HuH-7 (cell line): ENCODE measurements around the gene SEBOX.
A peak's percentile ranks its signal among the peaks of the same experiment; 100 is the strongest.

Experiments
- DNase-seq: peaks from one replicate; pipeline ENCODE4 v3.0.0; 2011; ENCODE audit warnings: low spot score

Gene SEBOX

GRCh38 chr17:28392491-28392890, 27.5 kb upstream of the SEBOX start:
- no peak for DNase-seq

GRCh38 chr17:28391401-28391800, 26.4 kb upstream of the SEBOX start:
- no peak for DNase-seq

GRCh38 chr17:28390984-28391383, 26.0 kb upstream of the SEBOX start:
- no peak for DNase-seq

GRCh38 chr17:28390563-28390962, 25.6 kb upstream of the SEBOX start:
- no peak for DNase-seq

GRCh38 chr17:28390141-28390540, 25.1 kb upstream of the SEBOX start:
- no peak for DNase-seq

- no peak for DNase-seq
These were observed 23.1 kb upstream of the SEBOX start for GRCh38 chr17:28388106-28388505.

GRCh38 chr17:28386391-28386790, 21.4 kb upstream of the SEBOX start:
- DNase-seq, result no peak

GRCh38 chr17:28385406-28385805, 20.4 kb upstream of the SEBOX start:
- DNase-seq, result no peak

GRCh38 chr17:28385037-28385400, 20.0 kb upstream of the SEBOX start:
- DNase-seq, result no peak

GRCh38 chr17:28384281-28385036, 19.5 kb upstream of the SEBOX start:
- DNase-seq, result no peak

- DNase-seq, result no peak
These were observed 16.3 kb upstream of the SEBOX start for GRCh38 chr17:28381141-28381825.

GRCh38 chr17:28379814-28380801, 15.1 kb upstream of the SEBOX start:
- no peak for DNase-seq

GRCh38 chr17:28372945-28373274, 7.9 kb upstream of the SEBOX start:
- no peak for DNase-seq

- no peak for DNase-seq
These were observed 7.4 kb upstream of the SEBOX start for GRCh38 chr17:28372203-28372944.

- peak; percentile 97 for DNase-seq
These were observed 6.5 kb upstream of the SEBOX start, which contains the start of gene SARM1 for GRCh38 chr17:28371245-28372202. Gene SARM1, plus strand, starts transcription at chr17:28371694. Its CDS starts 339 bp downstream, at chr17:28372033.

- no peak for DNase-seq
These were observed 5.7 kb upstream of the SEBOX start for GRCh38 chr17:28370744-28371103.

- DNase-seq, result peak; percentile 98
These were observed 5.2 kb upstream of the SEBOX start, which contains the start of gene VTN for GRCh38 chr17:28370035-28370743. Gene VTN, minus strand, starts transcription at chr17:28370307. Its CDS starts 104 bp downstream, at chr17:28370203.

GRCh38 chr17:28369684-28370034, 4.7 kb upstream of the SEBOX start:
- DNase-seq, result peak; percentile 44

GRCh38 chr17:28368915-28369683, 4.1 kb upstream of the SEBOX start:
- no peak for DNase-seq
